IPS-15b (cell line): ENCODE data around the gene LZTR1.

Experiments
- H3K27me3 ChIP-seq: one replicate; pipeline ENCODE4 v1.6.1; 2013; ENCODE audit warnings: low read length; ENCODE audit not compliant: control insufficient read depth, insufficient read depth
- H3K36me3 ChIP-seq: one replicate; pipeline ENCODE4 v1.6.1; 2013; ENCODE audit warnings: low read length; ENCODE audit not compliant: control insufficient read depth, insufficient read depth
- H3K4me1 ChIP-seq: one replicate; pipeline ENCODE4 v1.6.1; 2013; ENCODE audit warnings: mild to moderate bottlenecking, low read length; ENCODE audit not compliant: control insufficient read depth, insufficient read depth
- H3K4me3 ChIP-seq: one replicate; pipeline ENCODE4 v1.5.1; 2013; ENCODE audit warnings: low read depth, low read length
- H3K9ac ChIP-seq: one replicate; pipeline ENCODE4 v1.6.1; 2013; ENCODE audit warnings: low read depth, mild to moderate bottlenecking, low read length
- H3K9me3 ChIP-seq: one replicate; pipeline ENCODE4 v1.6.1; 2013; ENCODE audit warnings: mild to moderate bottlenecking, low read length; ENCODE audit not compliant: control insufficient read depth, insufficient read depth

LZTR1 gene

DNA sequence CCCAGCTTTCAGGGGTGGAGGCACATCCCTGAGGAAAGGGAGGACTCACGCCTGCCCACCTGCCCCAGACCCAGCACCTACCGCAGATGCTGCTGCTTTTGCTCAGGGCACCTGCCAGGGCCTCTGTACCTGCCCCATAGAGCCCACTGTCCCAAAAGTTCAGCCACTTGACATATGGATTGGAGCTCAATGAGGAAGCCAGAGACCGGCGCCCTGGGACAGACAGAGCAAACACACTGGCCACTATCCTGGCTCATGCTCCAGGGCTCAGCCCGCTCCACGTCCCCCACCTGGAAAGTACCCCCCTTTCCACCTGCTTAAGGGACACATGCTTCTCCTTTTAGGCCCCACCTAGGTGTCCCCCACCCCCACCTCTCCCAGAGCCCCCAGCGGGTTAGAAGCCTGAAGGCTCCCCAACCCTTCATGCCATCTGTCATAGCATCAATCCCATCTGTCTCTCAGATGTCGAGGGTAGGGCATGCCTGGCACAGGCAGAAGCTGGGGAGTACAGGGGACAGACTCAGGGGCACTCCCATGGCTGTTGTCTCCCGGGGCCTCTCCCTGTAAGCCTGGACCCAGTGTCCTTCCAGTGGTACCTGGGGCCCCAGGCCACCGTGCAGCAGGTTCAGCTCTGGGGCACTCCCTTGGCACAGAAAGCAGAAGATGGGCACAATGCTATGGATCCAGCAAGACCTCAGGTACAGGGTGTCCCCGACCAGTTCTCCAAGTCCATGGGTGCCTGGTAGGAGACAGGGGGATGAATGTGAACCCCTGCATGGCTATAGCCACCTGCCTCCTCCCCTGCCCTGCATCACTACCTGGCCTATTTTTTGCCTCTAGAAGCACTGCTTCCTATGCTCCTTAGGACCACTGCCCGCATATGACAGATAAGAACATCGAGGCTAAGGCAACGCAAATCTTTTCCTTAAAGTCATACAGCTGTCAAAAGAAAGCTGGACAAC lies 30.6 kb downstream of the LZTR1 start:
- H3K36me3 ChIP-seq, result peaks cover 4% of the 10 kb centered on the region
- H3K4me3 ChIP-seq, result no peak overlapping the region
- no peak overlapping the region for H3K9ac ChIP-seq
- H3K27me3 ChIP-seq, result peaks cover 9% of the 10 kb centered on the region
- peaks cover 11% of the 10 kb centered on the region for H3K4me1 ChIP-seq
- no peaks in the 10 kb centered on the region for H3K9me3 ChIP-seq

DNA sequence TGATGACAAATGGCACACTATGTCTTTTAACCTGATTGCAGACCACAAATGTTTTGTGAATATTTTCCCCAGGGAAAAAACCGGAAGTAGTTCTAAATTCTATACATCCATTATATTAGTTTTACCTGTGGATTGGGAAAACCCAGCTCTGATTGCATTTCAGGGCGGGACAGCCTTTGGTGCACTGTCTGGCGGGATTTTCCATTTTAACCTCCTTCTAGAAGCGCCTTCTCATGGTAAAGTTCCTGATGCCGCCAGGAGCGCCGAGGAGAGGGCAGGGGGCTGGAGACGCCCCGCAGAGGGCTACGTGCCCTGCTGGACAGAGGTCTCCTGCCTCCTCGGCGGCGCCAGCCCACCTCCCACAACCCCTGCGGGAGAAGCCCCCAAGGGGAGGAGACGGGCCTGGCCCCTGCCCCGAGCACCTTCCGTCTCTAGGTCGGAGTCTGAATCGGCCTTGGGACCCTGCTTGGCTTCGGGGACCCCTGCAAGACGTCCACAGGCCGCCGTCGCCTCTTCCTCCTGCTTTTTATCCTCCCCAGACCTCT lies 31.6 kb downstream of the LZTR1 start:
- Histone ChIP-seq H3K9ac (peak overlapping the region; percentile 12), H3K36me3 (peaks cover 3% of the 10 kb centered on the region), H3K27me3 (peaks cover 9% of the 10 kb centered on the region), H3K9me3 (no peaks in the 10 kb centered on the region), H3K4me1 (peaks cover 11% of the 10 kb centered on the region), H3K4me3 (peak overlapping the region; percentile 78)

DNA sequence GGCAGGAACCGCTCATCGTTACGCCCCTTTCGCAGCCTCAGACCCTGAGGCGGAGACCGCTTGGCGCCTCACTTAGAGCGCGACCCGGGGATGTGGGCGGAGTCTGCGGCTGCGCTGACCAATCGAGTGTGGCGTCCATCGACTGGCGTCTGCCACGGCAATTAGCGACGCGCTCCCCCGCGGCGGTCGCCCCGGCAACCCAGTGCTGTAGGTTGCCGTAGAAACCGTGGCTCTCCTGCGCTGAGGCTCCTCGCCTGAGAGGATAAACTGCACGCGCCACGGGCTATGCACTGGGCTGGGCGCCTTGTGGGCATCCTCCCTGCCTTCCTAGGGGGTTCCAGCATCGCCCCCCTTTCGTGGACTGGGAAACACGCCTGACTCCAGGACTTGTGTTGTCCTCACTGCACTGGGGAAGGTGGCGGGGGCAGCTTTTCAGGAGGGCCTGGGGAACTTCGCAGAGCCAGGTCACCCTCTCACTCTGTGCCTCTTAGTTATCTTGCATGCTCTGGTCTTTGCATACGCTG lies 32.2 kb downstream of the LZTR1 start:
- peaks cover 9% of the 10 kb centered on the region for H3K27me3 ChIP-seq
- H3K9ac ChIP-seq, result no peak overlapping the region
- H3K9me3 ChIP-seq, result no peaks in the 10 kb centered on the region
- H3K4me1 ChIP-seq, result peaks cover 11% of the 10 kb centered on the region
- H3K36me3 ChIP-seq, result no peaks in the 10 kb centered on the region
- peak overlapping the region; percentile 78 for H3K4me3 ChIP-seq

DNA sequence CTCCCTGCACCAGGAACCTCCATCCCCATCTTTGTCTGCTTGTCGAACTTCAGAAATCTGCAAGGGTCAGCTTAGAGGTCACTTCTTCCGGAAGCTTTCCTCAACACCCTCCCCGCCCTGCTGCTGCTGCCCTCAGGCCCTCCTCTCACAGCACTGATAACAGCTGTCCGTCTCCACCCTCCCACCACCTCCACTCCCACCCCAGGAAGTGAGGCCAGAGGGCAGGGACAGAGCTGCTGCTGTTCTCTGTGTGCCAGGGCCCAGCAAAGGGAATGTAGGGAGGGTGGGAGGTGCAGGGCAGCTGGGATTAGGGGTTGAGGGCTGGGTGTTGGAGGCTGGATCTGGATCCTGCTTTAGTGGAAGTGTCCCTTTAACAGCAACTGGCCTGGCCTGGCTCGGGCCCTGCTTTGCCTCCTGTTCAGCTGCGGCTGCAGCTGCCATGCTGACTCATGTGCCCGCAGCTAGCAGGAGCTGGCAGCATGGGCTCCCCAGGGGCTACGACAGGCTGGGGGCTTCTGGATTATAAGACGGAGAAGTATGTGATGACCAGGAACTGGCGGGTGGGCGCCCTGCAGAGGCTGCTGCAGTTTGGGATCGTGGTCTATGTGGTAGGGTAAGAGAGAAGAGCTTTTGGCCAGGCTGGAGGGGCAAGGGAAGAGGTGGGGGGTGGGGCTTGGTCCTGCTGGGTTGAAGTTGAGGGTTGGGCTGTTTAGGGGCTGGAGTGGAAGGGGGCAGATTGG lies 32.8 kb downstream of the LZTR1 start, which contains the start of gene P2RX6:
Gene P2RX6 (plus strand): TSS at position 440 of the 740 bp plus-strand sequence. CDS start 10 bp downstream, at position 450.
- H3K4me3 ChIP-seq, result peak within 1 kb of the TSS; percentile 78
- H3K4me1 ChIP-seq, result peaks cover 9% of the 10 kb centered on the region
- peaks cover 9% of the 10 kb centered on the region for H3K27me3 ChIP-seq
- no peak within 1 kb of the TSS for H3K9ac ChIP-seq
- H3K9me3 ChIP-seq, result no peaks in the 10 kb centered on the region
- H3K36me3 ChIP-seq, result no peaks in the 10 kb centered on the region

DNA sequence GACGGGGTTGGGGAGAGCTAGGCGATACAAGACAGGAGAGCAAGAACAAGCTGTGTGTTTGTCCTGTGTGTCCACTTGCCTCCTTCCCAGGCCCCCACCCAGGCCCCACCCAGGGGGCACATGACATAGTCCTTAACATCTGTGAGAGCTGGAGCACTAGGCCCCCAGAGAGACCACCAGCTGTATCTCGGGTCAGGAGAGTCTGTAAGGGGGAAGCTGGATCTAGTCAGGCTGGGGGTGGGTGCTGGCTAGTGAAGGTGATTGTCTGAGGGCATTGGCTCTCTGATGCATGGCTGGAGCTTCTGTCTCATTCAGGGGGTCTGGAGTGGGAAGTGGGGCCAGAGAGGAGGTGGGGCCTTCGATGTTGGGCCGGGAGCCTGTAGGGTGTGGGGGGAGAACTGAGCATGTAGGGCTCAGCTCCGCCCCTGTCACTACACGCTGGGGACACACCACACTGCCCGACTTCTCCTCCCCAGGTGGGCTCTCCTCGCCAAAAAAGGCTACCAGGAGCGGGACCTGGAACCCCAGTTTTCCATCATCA lies 33.4 kb downstream of the LZTR1 start:
- Histone ChIP-seq H3K27me3 (peaks cover 9% of the 10 kb centered on the region), H3K9ac (no peak overlapping the region), H3K9me3 (no peaks in the 10 kb centered on the region), H3K36me3 (no peaks in the 10 kb centered on the region), H3K4me1 (peaks cover 3% of the 10 kb centered on the region), H3K4me3 (no peak overlapping the region)

DNA sequence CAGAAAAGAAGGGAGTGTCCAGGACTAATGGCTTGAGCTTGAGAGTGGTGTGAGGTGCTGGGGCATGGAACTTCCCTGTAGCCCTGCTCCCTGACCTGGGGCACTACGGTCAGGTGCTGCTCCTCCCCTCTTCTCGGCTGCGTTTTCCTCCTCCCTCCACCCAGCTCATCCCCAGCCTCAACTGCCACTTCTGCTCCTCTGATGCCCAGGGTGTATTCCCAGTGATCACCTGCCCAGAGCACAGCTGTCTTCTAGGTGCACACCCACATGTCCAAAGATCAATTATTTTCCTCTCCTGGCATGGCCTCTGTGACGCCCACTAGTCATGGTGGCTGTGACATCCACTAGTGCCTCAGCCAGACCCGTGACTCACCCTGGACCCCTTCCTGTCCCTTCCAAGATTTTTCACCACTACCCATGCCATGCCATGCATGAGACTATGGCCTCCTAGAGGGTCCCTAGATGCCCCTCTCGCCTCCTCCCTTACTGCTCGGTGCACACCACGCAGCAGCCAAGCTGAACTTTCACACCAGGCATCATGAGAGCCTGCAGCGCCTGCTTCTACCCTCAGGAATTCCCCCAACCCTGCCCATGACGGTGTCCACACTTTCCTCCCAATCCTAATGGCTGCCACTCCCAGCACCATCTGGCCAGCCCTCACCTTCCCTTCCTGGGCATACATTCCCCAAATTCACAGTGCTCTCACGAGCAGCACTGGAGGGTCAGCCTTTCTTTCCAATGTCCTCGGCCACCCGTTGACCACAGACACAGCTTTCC lies 34.7 kb downstream of the LZTR1 start:
- no peaks in the 10 kb centered on the region for H3K36me3 ChIP-seq
- no peak overlapping the region for H3K9ac ChIP-seq
- no peak overlapping the region for H3K4me3 ChIP-seq
- H3K4me1 ChIP-seq, result peaks cover 3% of the 10 kb centered on the region
- peaks cover 9% of the 10 kb centered on the region for H3K27me3 ChIP-seq
- no peaks in the 10 kb centered on the region for H3K9me3 ChIP-seq

DNA sequence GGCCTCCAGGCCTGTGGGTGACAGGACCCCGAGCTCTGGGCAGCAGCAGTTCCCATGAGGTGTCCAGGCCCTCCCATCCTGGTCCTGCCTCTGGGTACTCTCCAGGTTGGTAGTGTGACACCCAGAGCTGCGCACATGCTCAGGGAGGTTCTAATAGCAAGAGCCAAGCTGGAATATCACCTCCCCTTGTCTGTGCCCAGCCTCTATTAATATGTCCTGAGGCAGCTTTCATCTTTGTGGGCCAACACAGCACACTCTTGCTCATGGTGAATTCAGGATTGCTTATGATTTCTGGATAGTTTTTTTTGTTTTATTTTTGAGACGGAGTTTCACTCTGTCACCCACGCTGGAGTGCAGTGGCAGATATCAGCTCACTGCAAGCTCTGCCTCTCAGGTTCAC lies 36.2 kb downstream of the LZTR1 start:
- H3K9ac ChIP-seq, result no peak overlapping the region
- no peaks in the 10 kb centered on the region for H3K9me3 ChIP-seq
- peaks cover 2% of the 10 kb centered on the region for H3K4me1 ChIP-seq
- H3K4me3 ChIP-seq, result no peak overlapping the region
- no peaks in the 10 kb centered on the region for H3K36me3 ChIP-seq
- H3K27me3 ChIP-seq, result peaks cover 6% of the 10 kb centered on the region

DNA sequence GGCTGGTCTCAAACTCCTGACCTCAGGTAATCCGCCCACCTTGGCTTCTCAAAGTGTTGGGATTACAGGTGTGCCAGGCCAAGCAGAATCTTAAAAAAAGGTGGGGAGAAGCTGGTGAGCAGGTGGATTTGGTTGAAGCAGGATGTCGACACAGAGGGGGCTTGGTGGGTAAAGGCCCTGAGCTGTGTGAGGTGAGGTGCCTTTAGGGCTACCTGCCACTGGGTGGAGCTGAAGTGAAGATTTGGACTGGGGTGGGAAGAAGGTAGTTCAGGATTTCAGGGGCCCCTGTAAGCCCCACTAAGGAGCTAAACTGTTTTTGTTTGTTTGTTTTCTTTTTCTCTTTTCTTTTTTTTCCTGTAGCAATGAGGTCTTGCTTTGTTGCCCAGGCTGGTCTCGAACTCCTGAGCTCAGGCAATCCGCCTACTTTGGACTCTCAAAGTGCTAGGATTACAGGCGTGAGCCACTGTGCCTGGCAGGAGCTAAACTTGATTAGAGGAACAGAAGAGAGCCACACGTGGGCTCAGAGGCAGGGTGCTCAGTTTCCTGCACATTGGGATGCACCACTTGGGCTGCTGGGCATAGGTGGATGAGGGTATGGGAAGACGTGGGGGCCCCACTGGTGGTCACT lies 38.8 kb downstream of the LZTR1 start:
- Histone ChIP-seq H3K4me3 (no peak overlapping the region), H3K36me3 (no peaks in the 10 kb centered on the region), H3K27me3 (peaks cover 3% of the 10 kb centered on the region), H3K4me1 (no peaks in the 10 kb centered on the region), H3K9ac (no peak overlapping the region), H3K9me3 (no peaks in the 10 kb centered on the region)

DNA sequence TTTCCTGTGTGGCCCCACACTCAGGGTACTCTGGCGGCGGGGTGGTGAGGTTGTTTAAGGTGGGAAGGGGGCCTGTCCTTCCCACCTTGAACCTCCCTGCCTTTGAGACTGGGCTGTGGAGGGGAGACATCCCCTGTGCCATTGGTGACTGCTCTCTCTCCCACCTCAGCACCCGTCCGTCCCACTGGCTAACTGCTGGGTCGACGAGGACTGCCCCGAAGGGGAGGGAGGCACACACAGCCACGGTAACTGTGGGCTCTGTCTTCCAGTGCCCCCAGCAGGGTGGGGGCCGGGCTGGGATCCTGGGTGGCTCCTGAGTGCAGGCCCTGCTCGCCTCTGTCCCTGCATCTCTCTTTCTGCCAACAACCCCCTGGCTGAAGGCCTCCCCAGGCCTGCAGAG lies 40.4 kb downstream of the LZTR1 start:
- Histone ChIP-seq H3K4me1 (no peaks in the 10 kb centered on the region), H3K36me3 (no peaks in the 10 kb centered on the region), H3K4me3 (no peak overlapping the region), H3K9ac (no peak overlapping the region), H3K27me3 (no peaks in the 10 kb centered on the region), H3K9me3 (no peaks in the 10 kb centered on the region)

DNA sequence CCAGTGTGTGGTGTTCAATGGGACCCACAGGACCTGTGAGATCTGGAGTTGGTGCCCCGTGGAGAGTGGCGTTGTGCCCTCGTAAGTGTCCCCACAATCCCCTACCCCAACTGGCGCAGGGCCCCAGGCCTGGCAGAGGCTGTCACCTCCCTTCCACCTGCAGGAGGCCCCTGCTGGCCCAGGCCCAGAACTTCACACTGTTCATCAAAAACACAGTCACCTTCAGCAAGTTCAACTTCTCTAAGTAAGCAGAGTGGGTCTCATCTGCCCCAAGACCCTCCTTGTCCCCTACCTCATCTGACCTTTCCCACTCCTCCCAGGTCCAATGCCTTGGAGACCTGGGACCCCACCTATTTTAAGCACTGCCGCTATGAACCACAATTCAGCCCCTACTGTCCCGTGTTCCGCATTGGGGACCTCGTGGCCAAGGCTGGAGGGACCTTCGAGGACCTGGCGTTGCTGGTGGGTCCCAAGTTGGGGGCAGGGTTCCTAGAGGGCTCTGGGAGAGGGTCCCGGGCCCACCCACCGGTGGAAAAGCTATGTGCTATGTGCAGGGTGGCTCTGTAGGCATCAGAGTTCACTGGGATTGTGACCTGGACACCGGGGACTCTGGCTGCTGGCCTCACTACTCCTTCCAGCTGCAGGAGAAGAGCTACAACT lies 41.0 kb downstream of the LZTR1 start:
- no peaks in the 10 kb centered on the region for H3K9me3 ChIP-seq
- H3K36me3 ChIP-seq, result no peaks in the 10 kb centered on the region
- H3K4me1 ChIP-seq, result no peaks in the 10 kb centered on the region
- H3K27me3 ChIP-seq, result no peaks in the 10 kb centered on the region
- no peak overlapping the region for H3K4me3 ChIP-seq
- H3K9ac ChIP-seq, result no peak overlapping the region
